Skin of body (tissue), 2 donors: ENCODE data around the gene POU3F3. TPM values are rescaled to one million over a fixed set of nuclear protein-coding genes. Genes with fewer than 3 reads are reported as not detected.

Experiments used
- DNase-seq: peaks from one replicate; lab custom pipeline; 2025; lab: John Stamatoyannopoulos, UW
- total RNA-seq: library from RNA; depleted of rRNA; stranded (reverse); fragments of >200 nt; gene quantifications from one replicate; pipeline ENCODE4 v1.2.3, GENCODE V29; 2014

The POU3F3 gene
- total RNA-seq, 1 donor from 2014 or later: 0.59 TPM

GRCh38 chr2:104860451-104860790, 6.5 kb downstream of the POU3F3 start:
- DNase-seq: no peak

GRCh38 chr2:104861351-104862057, 7.6 kb downstream of the POU3F3 start:
- no peak for DNase-seq

- DNase-seq: no peak
Measured at GRCh38 chr2:104862058-104862941, 8.4 kb downstream of the POU3F3 start.

GRCh38 chr2:104863146-104863467, 9.2 kb downstream of the POU3F3 start:
- no peak for DNase-seq

- no peak for DNase-seq
Measured at GRCh38 chr2:104863468-104864279, 9.8 kb downstream of the POU3F3 start.

GRCh38 chr2:104864280-104865095, 10.6 kb downstream of the POU3F3 start:
- DNase-seq: no peak

- DNase-seq: no peak
Measured at GRCh38 chr2:104865096-104865470, 11.2 kb downstream of the POU3F3 start.

GRCh38 chr2:104866122-104866864, 12.4 kb downstream of the POU3F3 start:
- no peak for DNase-seq

- DNase-seq: no peak
Measured at GRCh38 chr2:104866883-104867812, 13.2 kb downstream of the POU3F3 start.

- DNase-seq: no peak
Measured at GRCh38 chr2:104867813-104868504, 14.0 kb downstream of the POU3F3 start.

GRCh38 chr2:104868505-104868866, 14.6 kb downstream of the POU3F3 start:
- DNase-seq: no peak

GRCh38 chr2:104870100-104870975, 16.4 kb downstream of the POU3F3 start:
- DNase-seq: no peak

- no peak for DNase-seq
Measured at GRCh38 chr2:104871649-104871971, 17.7 kb downstream of the POU3F3 start.

GRCh38 chr2:104871972-104872865, 18.3 kb downstream of the POU3F3 start:
- DNase-seq: no peak

- DNase-seq: peak; percentile 58
Measured at GRCh38 chr2:104872866-104873688, 19.2 kb downstream of the POU3F3 start.

GRCh38 chr2:104873689-104874054, 19.8 kb downstream of the POU3F3 start:
- DNase-seq: no peak
